GM12878 (cell line): ENCODE measurements around the gene PRKAG2. TPM values are rescaled to one million over a fixed set of nuclear protein-coding genes. Genes with fewer than 3 reads are reported as not detected.

Experiments
- ATAC-seq: fragments of 200-7000 bp; cut with Tn5 transposase; 3 replicates; pipeline ENCODE4 v1.9.1; 2020; ENCODE audit warnings: mild to moderate bottlenecking, moderate library complexity
- BruUV-seq: library from RNA; stranded (reverse); fragments of 400-500 nt; replicated peaks from 2 replicates; lab custom pipeline; 2021; lab: Mats Ljungman, UMichigan
- CTCF ChIA-PET: fragments of 300-600 bp; sonication (Branson Sonifier 250); formaldehyde crosslinking; extraction: SDS; loops from one replicate; lab custom pipeline; 2021; ENCODE audit warnings: inconsistent platforms; lab: Yijun Ruan, JAX
- POLR2A ChIA-PET: fragments of 350-600 bp; formaldehyde crosslinking; extraction: SDS; loops from one replicate; lab custom pipeline; 2021; ENCODE audit warnings: inconsistent platforms; lab: Charles Lee
- RAD21 ChIA-PET: fragments of 300-600 bp; sonication (Branson Sonifier 250); formaldehyde crosslinking; loops from one replicate; lab custom pipeline; 2023; ENCODE audit warnings: antibody characterized with exemption; ENCODE audit not compliant: unreplicated experiment; lab: Charles Lee
- SMC1A ChIA-PET: fragments of 300-600 bp; sonication (Branson Sonifier 250); formaldehyde crosslinking; loops from one replicate; lab custom pipeline; 2023; ENCODE audit not compliant: unreplicated experiment, uncharacterized antibody; lab: Charles Lee
- DNase-seq: peaks from one replicate; pipeline ENCODE4 v3.0.0-alpha.2; 2011; ENCODE audit warnings: low read depth, low spot score
- FAIRE-seq: peaks from 3 replicates; lab custom pipeline; 2011; peaks lifted over from hg19 to GRCh38; lab: Jason Lieb, UNC
- H2AFZ ChIP-seq: 2 replicates; pipeline ENCODE4 v1.6.0; 2011; ENCODE audit warnings: low read depth, low read length, control low read depth; ENCODE audit not compliant: control insufficient read depth
- H3K27ac ChIP-seq: 2 replicates; pipeline ENCODE4 v1.5.1; 2011; ENCODE audit warnings: control low read depth; ENCODE audit not compliant: control insufficient read depth, insufficient read depth
- H3K27me3 ChIP-seq, 2 experiments: replicated peaks in 1 of 2; 2 replicates each; pipeline versions ENCODE4 v1.6.0 to v1.6.1; 2011; ENCODE audit warnings: low read length in 1 of 2; ENCODE audit not compliant: control insufficient read depth in 2 of 2, insufficient read depth in 2 of 2
- H3K36me3 ChIP-seq, 2 experiments: 2 replicates each; pipeline ENCODE4 v1.5.1; 2011; ENCODE audit warnings: low read length in 1 of 2; ENCODE audit not compliant: control insufficient read depth in 2 of 2, insufficient read depth in 2 of 2
- H3K4me1 ChIP-seq: 2 replicates; pipeline ENCODE4 v1.6.1; 2011; ENCODE audit warnings: mild to moderate bottlenecking, low read length, moderate library complexity, mixed read lengths; ENCODE audit not compliant: control insufficient read depth, insufficient read depth
- H3K4me2 ChIP-seq: 2 replicates; pipeline ENCODE4 v1.6.0; 2011; ENCODE audit warnings: control low read depth; ENCODE audit not compliant: control insufficient read depth, insufficient read depth
- H3K4me3 ChIP-seq: fragments of 200-600 bp; sonication (generic); 2 replicates; pipeline ENCODE4 v1.5.1; 2016
- H3K79me2 ChIP-seq: 2 replicates; pipeline ENCODE4 v1.6.0; 2011; ENCODE audit warnings: low read length; ENCODE audit not compliant: control insufficient read depth, insufficient read depth
- H3K9ac ChIP-seq: 2 replicates; pipeline ENCODE4 v1.8.0; 2011; ENCODE audit warnings: low read length, control low read depth, mixed read lengths; ENCODE audit not compliant: control insufficient read depth, insufficient read depth
- H3K9me3 ChIP-seq: replicated peaks from 3 replicates; pipeline ENCODE4 v1.5.1; 2011; ENCODE audit warnings: mild to moderate bottlenecking, low read length; ENCODE audit not compliant: control insufficient read depth, insufficient read depth
- H4K20me1 ChIP-seq: 2 replicates; pipeline ENCODE4 v1.6.0; 2011; ENCODE audit not compliant: control insufficient read depth, insufficient read depth
- NR2F1 ChIP-seq: fragments of 450-650 bp; conservative IDR thresholded peaks from 2 replicates; pipeline ENCODE4 v1.6.1; 2017; ENCODE audit warnings: mild to moderate bottlenecking
- POU2F2 ChIP-seq: IDR thresholded peaks from 3 replicates; pipeline ENCODE4 v1.6.1; 2011; ENCODE audit warnings: low read depth, mild to moderate bottlenecking, low read length, borderline replicate concordance
- RCOR1 ChIP-seq: conservative IDR thresholded peaks from 2 replicates; pipeline ENCODE4 v1.6.1; 2012; ENCODE audit warnings: low read depth, low read length, improper control_type of control experiment
- WGBS: methylation state at CpG from one replicate; pipeline ENCODE4 v1.1.6; 2016; ENCODE audit warnings: low lambda C conversion rate; ENCODE audit not compliant: insufficient replicate concordance, insufficient coverage; ENCODE audit errors: missing lambda C conversion rate; 5-methylcytosine and 5-hydroxymethylcytosine counted together
- in situ Hi-C: fragments of 300-500 bp; cut with MboI; formaldehyde crosslinking; loops from 9 replicates; pipeline ENCODE4 v1.14.3; 2018; ENCODE audit warnings: mixed read lengths
- intact Hi-C: fragments of 100-400 bp; cut with micrococcal nuclease; formaldehyde crosslinking; loops from one replicate; pipeline ENCODE4 v1.14.2; 2022; ENCODE audit not compliant: unreplicated experiment
- polyA plus RNA-seq, 11 experiments: library from polyadenylated mRNA; depleted of rRNA in 4 of 11; unstranded in 6 of 11; stranded (reverse) in 5 of 11; fragments of >200 nt; fragmentation: Nextera tagmentation in 4 of 11; fragmentation: Illumina TruSeq in 1 of 11; extraction: Ambion mirVana in 4 of 11; extraction: Trizol in 1 of 11; gene quantifications; 1 replicate in 1 of 11; 2 replicates in 10 of 11; pipeline versions ENCODE4 v1.2.1 to v1.2.3, GENCODE V29; 2011 to 2016; ENCODE audit warnings: inconsistent platforms in 2 of 11, missing spikeins in 2 of 11, low read depth in 1 of 11
- total RNA-seq, 4 experiments: library from RNA; depleted of rRNA in 3 of 4; stranded (reverse); fragments of >200 nt in 3 of 4; fragmentation: Illumina TruSeq in 1 of 4; extraction: Trizol in 1 of 4; gene quantifications; 2 replicates each; pipeline versions ENCODE4 v1.2.1 to v1.2.3, GENCODE V29; 2013 to 2021
- TF ChIP-seq, protein P1 (sequence below): fragments of 450-650 bp; conservative IDR thresholded peaks from 2 replicates; pipeline ENCODE4 v1.6.1; 2017; ENCODE audit warnings: mild to moderate bottlenecking, moderate library complexity

The PRKAG2 gene
- total and polyA plus RNA-seq, 10 of the 15 experiments (the other 5 are each of a cell fraction or from before 2014, with no cell fraction given): 3.4 to 8.9 (median 6.8) TPM

GRCh38 chr7:151590850-151591771 is 285.8 kb downstream of the PRKAG2 start:
- H3K27me3 ChIP-seq: no peaks in the 10 kb centered on the region
- no peak for FAIRE-seq
- WGBS: 67% methylated on average over 19 of the region's 19 CpGs
- H3K27ac ChIP-seq: peak overlapping the region; percentile 13; the same call in 1 of the 2 replicates
- in situ Hi-C loops: no loop called here
- POLR2A ChIA-PET: interaction anchor here (0.5 kb wide), 1 partner anchor 273 kb away, joined by 7 read pairs; no protein-coding TSS in a partner anchor
- peaks cover 16% of the 10 kb centered on the region for H3K4me1 ChIP-seq
- H3K36me3 ChIP-seq: peaks cover 0 to 2% of the 10 kb centered on the region in 2 experiments; a peak in 2 of 4 replicates
- DNase-seq: no peak
- H3K9me3 ChIP-seq: no peaks in the 10 kb centered on the region; the same call in 2 of the 3 replicates
- TF ChIP-seq RCOR1: no peak
- TF ChIP-seq, all 136 proteins: peak for 0
- intact Hi-C loops: no loop called here
- no peak overlapping the region for H2AFZ ChIP-seq
- ChIA-PET CTCF (interaction anchor here (1.6 to 3.0 kb wide), 2 partner anchors 40 to 43 kb away, joined by 3 to 9 read pairs; no protein-coding TSS in a partner anchor), SMC1A (interaction anchor here (0.6 kb wide), 1 partner anchor 1272 kb away, joined by 3 read pairs; no protein-coding TSS in a partner anchor), RAD21 (no interaction called here)
- no peak overlapping the region for H3K4me3 ChIP-seq
- no peak overlapping the region for H3K9ac ChIP-seq
- no TSS peak for BruUV-seq
- H3K4me2 ChIP-seq: peak overlapping the region; percentile 57
- H3K79me2 ChIP-seq: no peaks in the 10 kb centered on the region
- H4K20me1 ChIP-seq: no peaks in the 10 kb centered on the region
- peak; percentile 69; the same call in 2 of the 3 replicates for ATAC-seq

GRCh38 chr7:151590071-151590849 is 286.7 kb downstream of the PRKAG2 start:
- peak; percentile 46 for DNase-seq
- TF ChIP-seq, protein P1, sequence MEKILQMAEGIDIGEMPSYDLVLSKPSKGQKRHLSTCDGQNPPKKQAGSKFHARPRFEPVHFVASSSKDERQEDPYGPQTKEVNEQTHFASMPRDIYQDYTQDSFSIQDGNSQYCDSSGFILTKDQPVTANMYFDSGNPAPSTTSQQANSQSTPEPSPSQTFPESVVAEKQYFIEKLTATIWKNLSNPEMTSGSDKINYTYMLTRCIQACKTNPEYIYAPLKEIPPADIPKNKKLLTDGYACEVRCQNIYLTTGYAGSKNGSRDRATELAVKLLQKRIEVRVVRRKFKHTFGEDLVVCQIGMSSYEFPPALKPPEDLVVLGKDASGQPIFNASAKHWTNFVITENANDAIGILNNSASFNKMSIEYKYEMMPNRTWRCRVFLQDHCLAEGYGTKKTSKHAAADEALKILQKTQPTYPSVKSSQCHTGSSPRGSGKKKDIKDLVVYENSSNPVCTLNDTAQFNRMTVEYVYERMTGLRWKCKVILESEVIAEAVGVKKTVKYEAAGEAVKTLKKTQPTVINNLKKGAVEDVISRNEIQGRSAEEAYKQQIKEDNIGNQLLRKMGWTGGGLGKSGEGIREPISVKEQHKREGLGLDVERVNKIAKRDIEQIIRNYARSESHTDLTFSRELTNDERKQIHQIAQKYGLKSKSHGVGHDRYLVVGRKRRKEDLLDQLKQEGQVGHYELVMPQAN: no peak
- TF ChIP-seq NR2F1 (peak; percentile 83), POU2F2 (peak; percentile 85; the same call in 2 of the 3 replicates)
- TF ChIP-seq, all 136 proteins: peak for 2
- intact Hi-C loops (no loop called here), in situ Hi-C loops (no loop called here)
- ATAC-seq: peak; percentile 91
- peak; percentile 89 for FAIRE-seq
- Histone ChIP-seq H3K9me3 (no peaks in the 10 kb centered on the region; the same call in 2 of the 3 replicates), H3K9ac (no peak overlapping the region), H2AFZ (peak overlapping the region; percentile 1; the same call in 1 of the 2 replicates), H3K4me2 (peak overlapping the region; percentile 57), H3K36me3 (peaks cover 0 to 2% of the 10 kb centered on the region in 2 experiments; a peak in 2 of 4 replicates), H3K27ac (peak overlapping the region; percentile 58), H3K27me3 (no peaks in the 10 kb centered on the region), H3K79me2 (no peaks in the 10 kb centered on the region), H3K4me3 (no peak overlapping the region), H4K20me1 (no peaks in the 10 kb centered on the region), H3K4me1 (peaks cover 16% of the 10 kb centered on the region)
- POLR2A ChIA-PET: interaction anchor here (0.5 kb wide), 1 partner anchor 272 kb away, joined by 7 read pairs; no protein-coding TSS in a partner anchor
- CTCF ChIA-PET: interaction anchor here (1.2 to 3.0 kb wide), 3 partner anchors 12 to 44 kb away, joined by 3 to 9 read pairs (median 4); no protein-coding TSS in a partner anchor
- RAD21 ChIA-PET: no interaction called here
- SMC1A ChIA-PET: interaction anchor here (0.6 kb wide), 2 partner anchors 345 to 1271 kb away, joined by 3 read pairs; no protein-coding TSS in a partner anchor
- WGBS: 18% methylated on average over 13 of the region's 13 CpGs
- BruUV-seq: no TSS peak
